PFSK-1 (cell line): ENCODE data around the gene BRIP1.

Experiments
- POLR2AphosphoS5 ChIP-seq: IDR thresholded peaks from 2 replicates; pipeline ENCODE4 v1.6.1; 2012; ENCODE audit warnings: low read depth, mild to moderate bottlenecking, control low read depth, low read length, moderate library complexity
- REST ChIP-seq, 2 experiments: IDR thresholded peaks; 2 replicates each; pipeline versions ENCODE4 v1.6.1 to v1.8.0; 2011 to 2012; ENCODE audit warnings: low read depth in 2 of 2, low read length in 2 of 2, control low read depth in 1 of 2, inconsistent platforms in 1 of 2, mild to moderate bottlenecking in 1 of 2, moderate library complexity in 1 of 2; ENCODE audit not compliant: insufficient read depth in 1 of 2
- SIN3A ChIP-seq: IDR thresholded peaks from 2 replicates; pipeline ENCODE4 v1.6.1; 2012; ENCODE audit warnings: mild to moderate bottlenecking, low read length, moderate library complexity, borderline replicate concordance; ENCODE audit not compliant: insufficient read depth
- TAF1 ChIP-seq: IDR thresholded peaks from 2 replicates; pipeline ENCODE4 v1.6.1; 2012; ENCODE audit warnings: low read length, control low read depth, borderline replicate concordance; ENCODE audit not compliant: insufficient read depth

GRCh38 chr17:61733021-61733420, 130.3 kb downstream of the BRIP1 start:
- TF ChIP-seq TAF1, result no peak
- TF ChIP-seq POLR2AphosphoS5, result no peak
- TF ChIP-seq REST (IDR thresholded peaks at IDR 0.05; ENCODE audit: insufficient read depth in 1 of 2, low read depth in 2 of 2, low read length in 2 of 2), result no peak
- TF ChIP-seq SIN3A, result no peak
